Memory B cell (primary cell): Measurements from ENCODE around the gene COL25A1.
"Not testable (repeated sequence)": the region's sequence is repeated elsewhere in the genome, so short reads cannot be mapped to it uniquely, and the experiment has no call there.

Experiments used
- ATAC-seq: fragments of 150-1000 bp; cut with Tn5 transposase; 2 replicates; pipeline ENCODE4 v1.10.0; 2021; ENCODE audit warnings: low read depth, mild to moderate bottlenecking, moderate library complexity
- DNase-seq, 2 donors: peaks; one replicate each; pipeline ENCODE4 v3.0.0; 2022; ENCODE audit warnings: low spot score in 2 of 2
- H3K27ac Mint-ChIP-seq: one replicate; pipeline ENCODE4 v1.8.0; 2022; ENCODE audit warnings: mild to moderate bottlenecking, moderate library complexity, mixed read lengths
- H3K27me3 Mint-ChIP-seq: one replicate; pipeline ENCODE4 v1.8.0; 2022; ENCODE audit warnings: mixed read lengths
- H3K36me3 Mint-ChIP-seq: one replicate; pipeline ENCODE4 v1.8.0; 2022; ENCODE audit warnings: mild to moderate bottlenecking, mixed read lengths
- H3K4me1 Mint-ChIP-seq: one replicate; pipeline ENCODE4 v1.8.0; 2022; ENCODE audit warnings: mixed read lengths
- H3K4me3 Mint-ChIP-seq: one replicate; pipeline ENCODE4 v1.8.0; 2022; ENCODE audit warnings: mild to moderate bottlenecking, moderate library complexity, mixed read lengths
- H3K9me3 Mint-ChIP-seq: one replicate; pipeline ENCODE4 v1.8.0; 2022; ENCODE audit warnings: mixed read lengths

The COL25A1 gene

DNA sequence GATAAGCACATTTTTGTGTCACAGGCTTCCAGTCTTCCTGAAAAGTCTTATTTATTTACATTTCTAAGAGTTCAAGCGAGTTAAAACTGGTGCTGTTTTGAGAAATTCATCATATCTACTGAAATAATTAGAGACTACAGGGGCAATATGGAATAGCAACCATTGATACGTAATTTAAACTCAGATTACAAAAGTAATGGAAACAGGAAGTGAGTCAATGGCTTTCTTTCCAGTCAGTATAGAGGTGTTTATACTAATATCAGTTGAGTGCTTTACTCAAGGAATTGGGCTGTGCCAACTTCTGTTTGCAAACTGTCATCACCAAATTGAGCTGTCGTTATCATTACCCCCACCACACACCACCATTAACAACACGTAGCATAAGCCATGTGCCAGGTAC, 222.7 kb downstream of the COL25A1 start:
- no peaks in the 10 kb centered on the region for H3K9me3 Mint-ChIP-seq
- H3K27me3 Mint-ChIP-seq, result no peaks in the 10 kb centered on the region
- no peak overlapping the region for H3K4me3 Mint-ChIP-seq
- H3K36me3 Mint-ChIP-seq, result no peaks in the 10 kb centered on the region
- DNase-seq (no peak), ATAC-seq (no peak)
- H3K4me1 Mint-ChIP-seq, result no peaks in the 10 kb centered on the region
- H3K27ac Mint-ChIP-seq, result no peak overlapping the region

DNA sequence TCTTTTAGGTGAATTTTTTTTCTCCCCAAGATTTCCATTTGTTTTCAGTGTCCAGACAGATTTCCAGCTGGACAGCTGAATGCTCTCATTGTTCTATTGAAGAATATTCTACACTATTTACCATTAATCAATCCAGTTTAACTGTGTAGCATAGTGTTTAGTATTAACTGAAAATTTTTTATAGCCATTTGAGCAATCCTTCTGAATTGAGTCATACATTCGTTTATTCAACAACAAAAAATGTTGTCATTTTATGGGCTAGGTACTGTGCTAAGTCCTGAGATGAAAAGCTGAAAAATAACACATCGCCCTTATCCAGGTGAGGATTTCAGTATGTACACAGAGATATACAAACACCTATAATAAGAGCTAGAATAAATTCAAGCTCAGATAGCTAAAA, 223.3 kb downstream of the COL25A1 start:
- Mint-ChIP-seq H3K4me1 (no peaks in the 10 kb centered on the region), H3K4me3 (no peak overlapping the region), H3K27me3 (no peaks in the 10 kb centered on the region), H3K9me3 (no peaks in the 10 kb centered on the region), H3K36me3 (no peaks in the 10 kb centered on the region), H3K27ac (no peak overlapping the region)
- ATAC-seq (no peak), DNase-seq (no peak)

DNA sequence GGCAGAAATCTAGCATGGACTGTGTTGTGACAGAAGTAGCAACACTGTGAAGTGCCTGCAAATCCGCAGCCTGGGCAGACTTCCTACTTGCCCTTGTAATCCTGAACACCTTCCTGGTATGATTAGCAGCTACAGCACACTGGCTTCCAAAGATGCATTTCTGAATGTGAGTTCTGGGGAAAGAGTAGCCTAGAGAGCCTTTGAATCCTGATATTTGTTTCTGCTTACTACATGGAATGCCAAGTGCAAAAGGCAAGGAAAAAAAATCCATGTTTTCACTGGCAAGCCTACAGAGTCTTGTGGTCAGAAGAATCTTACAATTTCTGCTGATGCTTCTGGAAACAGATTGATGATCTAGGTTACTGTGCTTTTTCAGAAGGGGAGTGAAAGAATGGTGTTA, 223.7 kb downstream of the COL25A1 start:
- Mint-ChIP-seq H3K4me1 (no peaks in the 10 kb centered on the region), H3K4me3 (no peak overlapping the region), H3K9me3 (no peaks in the 10 kb centered on the region), H3K27ac (no peak overlapping the region), H3K36me3 (no peaks in the 10 kb centered on the region), H3K27me3 (no peaks in the 10 kb centered on the region)
- ATAC-seq (no peak), DNase-seq (no peak)

DNA sequence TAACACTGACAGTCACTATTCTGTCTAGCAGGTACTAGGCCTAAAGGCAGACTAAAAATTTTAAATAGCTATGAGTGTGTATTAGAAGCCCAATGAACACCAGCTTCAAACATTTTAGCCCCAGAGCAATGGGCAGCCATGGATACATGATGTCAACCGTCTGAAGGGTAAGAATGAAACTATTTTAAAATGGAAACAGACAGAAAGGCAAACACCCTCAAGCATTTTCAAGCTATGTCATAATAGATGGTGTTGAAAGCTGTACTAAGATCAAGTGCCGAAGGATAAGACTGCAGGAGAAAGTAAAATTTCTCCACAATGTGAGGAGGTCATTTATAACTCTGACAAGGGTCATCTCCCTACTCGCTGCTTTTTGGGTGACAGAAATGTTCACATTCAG, 225.0 kb downstream of the COL25A1 start:
- Mint-ChIP-seq H3K27me3 (no peaks in the 10 kb centered on the region), H3K36me3 (no peaks in the 10 kb centered on the region)
- no peak for ATAC-seq

GRCh38 chr4:109076709-109077108, 225.7 kb downstream of the COL25A1 start:
- not testable (repeated sequence) for H3K36me3 Mint-ChIP-seq

More for the DNA sequence above, 225.0 kb downstream of the COL25A1 start:
- Mint-ChIP-seq H3K4me1 (no peaks in the 10 kb centered on the region), H3K9me3 (no peaks in the 10 kb centered on the region), H3K27ac (no peak overlapping the region), H3K4me3 (no peak overlapping the region)
- no peak for DNase-seq

DNA sequence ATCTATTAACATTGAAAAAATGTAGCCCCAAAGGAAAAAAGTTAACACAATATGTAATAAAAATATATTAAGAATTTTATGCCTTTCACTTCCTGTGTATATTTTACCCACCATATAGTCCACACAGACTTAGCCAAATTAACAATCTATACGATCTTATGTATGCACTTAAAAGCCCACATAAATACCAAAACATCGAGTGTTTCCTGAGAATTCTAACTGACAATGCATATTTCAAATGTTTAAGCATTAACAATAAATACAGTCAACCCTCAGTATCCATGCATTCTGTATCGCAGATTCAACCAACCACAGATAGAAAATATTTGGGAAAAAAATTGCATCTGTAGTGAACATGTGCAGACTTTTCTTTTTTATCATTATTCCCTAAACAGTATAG, 226.8 kb downstream of the COL25A1 start:
- no peaks in the 10 kb centered on the region for H3K4me1 Mint-ChIP-seq
- DNase-seq (no peak), ATAC-seq (no peak)
- H3K36me3 Mint-ChIP-seq, result no peaks in the 10 kb centered on the region
- no peak overlapping the region for H3K27ac Mint-ChIP-seq
- H3K27me3 Mint-ChIP-seq, result no peaks in the 10 kb centered on the region
- no peak overlapping the region for H3K4me3 Mint-ChIP-seq
- H3K9me3 Mint-ChIP-seq, result no peaks in the 10 kb centered on the region

More at GRCh38 chr4:109076709-109077108, 225.7 kb downstream of the COL25A1 start:
- not testable (repeated sequence) for H3K4me1 Mint-ChIP-seq, H3K9me3 Mint-ChIP-seq, ATAC-seq, H3K27ac Mint-ChIP-seq, H3K4me3 Mint-ChIP-seq, DNase-seq, H3K27me3 Mint-ChIP-seq

GRCh38 chr4:109072595-109072994, 229.9 kb downstream of the COL25A1 start:
- Mint-ChIP-seq H3K27ac (no peak overlapping the region), H3K4me1 (no peaks in the 10 kb centered on the region), H3K27me3 (no peaks in the 10 kb centered on the region), H3K36me3 (no peaks in the 10 kb centered on the region), H3K9me3 (peaks cover 2% of the 10 kb centered on the region), H3K4me3 (no peak overlapping the region)
- DNase-seq (no peak), ATAC-seq (no peak)

GRCh38 chr4:109070677-109071076, 231.8 kb downstream of the COL25A1 start:
- H3K9me3 Mint-ChIP-seq, H3K4me3 Mint-ChIP-seq, H3K36me3 Mint-ChIP-seq, H3K27me3 Mint-ChIP-seq, H3K27ac Mint-ChIP-seq, H3K4me1 Mint-ChIP-seq, ATAC-seq, DNase-seq: not testable (repeated sequence)

- Mint-ChIP-seq H3K9me3 (peaks cover 2% of the 10 kb centered on the region), H3K36me3 (no peaks in the 10 kb centered on the region), H3K27ac (no peak overlapping the region), H3K27me3 (no peaks in the 10 kb centered on the region), H3K4me3 (no peak overlapping the region), H3K4me1 (no peaks in the 10 kb centered on the region)
- DNase-seq (no peak), ATAC-seq (no peak)
Observed at GRCh38 chr4:109067508-109068235, 234.8 kb downstream of the COL25A1 start.

GRCh38 chr4:109065006-109065405, 237.5 kb downstream of the COL25A1 start:
- ATAC-seq (no peak), DNase-seq (no peak)
- Mint-ChIP-seq H3K9me3 (peaks cover 2% of the 10 kb centered on the region), H3K4me1 (no peaks in the 10 kb centered on the region), H3K27me3 (no peaks in the 10 kb centered on the region), H3K27ac (no peak overlapping the region), H3K36me3 (no peaks in the 10 kb centered on the region), H3K4me3 (no peak overlapping the region)

GRCh38 chr4:109053257-109053656, 249.2 kb downstream of the COL25A1 start:
- ATAC-seq (no peak), DNase-seq (no peak)
- Mint-ChIP-seq H3K9me3 (no peaks in the 10 kb centered on the region), H3K27me3 (no peaks in the 10 kb centered on the region), H3K36me3 (no peaks in the 10 kb centered on the region), H3K4me1 (no peaks in the 10 kb centered on the region), H3K27ac (no peak overlapping the region), H3K4me3 (no peak overlapping the region)

DNA sequence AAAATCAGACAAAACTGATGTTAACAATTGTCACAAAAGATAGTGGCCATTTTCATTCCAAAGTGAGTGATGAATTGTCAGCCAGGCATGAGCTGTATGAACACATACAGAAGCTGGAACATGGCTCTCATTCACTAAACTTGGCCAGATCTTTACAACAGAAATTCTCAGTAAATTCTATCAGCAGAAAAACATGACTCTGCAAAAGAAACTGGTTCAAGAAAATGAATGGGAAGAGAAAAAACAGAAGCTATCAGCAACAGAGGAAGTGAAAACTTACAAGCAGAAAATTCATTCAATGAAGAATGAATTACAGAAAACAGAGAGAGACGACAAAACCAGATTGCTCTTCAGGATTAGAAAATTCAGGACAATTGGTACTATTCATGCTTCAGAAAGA, 249.6 kb downstream of the COL25A1 start:
- Mint-ChIP-seq H3K4me3 (no peak overlapping the region), H3K4me1 (no peaks in the 10 kb centered on the region), H3K27me3 (no peaks in the 10 kb centered on the region), H3K27ac (no peak overlapping the region), H3K36me3 (no peaks in the 10 kb centered on the region), H3K9me3 (peaks cover 1% of the 10 kb centered on the region)
- ATAC-seq, result no peak
- DNase-seq, result no peak

DNA sequence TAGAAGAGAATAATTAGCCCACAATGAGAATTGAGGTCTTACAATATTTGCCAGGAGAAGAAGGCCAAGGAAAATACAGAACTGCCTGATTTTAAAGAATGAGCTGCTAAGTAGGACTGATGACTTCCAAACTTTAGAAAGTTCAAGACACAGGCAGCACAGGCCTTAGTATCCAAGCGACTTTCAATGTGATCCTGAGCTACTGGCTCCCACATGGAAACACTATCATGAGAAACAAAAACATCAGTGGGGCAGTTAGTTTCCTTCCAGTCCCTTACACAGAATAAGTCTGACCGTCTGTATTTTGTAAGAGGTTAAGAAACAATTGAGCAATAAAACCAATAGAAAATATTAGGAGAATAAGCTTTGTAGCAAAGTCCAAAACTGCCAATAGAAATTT, 251.4 kb downstream of the COL25A1 start:
- no peak overlapping the region for H3K27ac Mint-ChIP-seq
- H3K4me1 Mint-ChIP-seq, result no peaks in the 10 kb centered on the region
- no peaks in the 10 kb centered on the region for H3K36me3 Mint-ChIP-seq
- no peak for ATAC-seq
- no peak overlapping the region for H3K4me3 Mint-ChIP-seq
- peaks cover 1% of the 10 kb centered on the region for H3K9me3 Mint-ChIP-seq
- DNase-seq, result no peak
- no peaks in the 10 kb centered on the region for H3K27me3 Mint-ChIP-seq

DNA sequence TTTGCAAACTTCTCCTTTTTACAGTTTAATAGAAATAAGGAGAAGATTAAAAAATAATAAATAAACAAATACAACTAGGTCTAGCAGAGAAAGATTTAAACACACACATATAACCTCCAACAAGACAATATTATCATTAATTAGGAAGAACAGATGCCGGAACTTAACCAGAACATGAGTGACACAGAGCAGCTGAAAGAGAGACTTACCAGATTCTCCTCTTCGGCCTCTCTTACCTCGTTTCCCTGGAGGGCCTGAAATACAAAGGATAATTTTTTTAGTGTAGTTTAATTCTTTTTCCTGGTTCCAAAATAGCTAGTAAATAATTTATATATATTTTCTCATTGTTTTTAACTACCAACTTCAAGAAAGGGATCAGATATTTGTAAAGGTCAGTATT, 252.5 kb downstream of the COL25A1 start:
- Mint-ChIP-seq H3K27ac (no peak overlapping the region), H3K4me1 (no peaks in the 10 kb centered on the region)

DNA sequence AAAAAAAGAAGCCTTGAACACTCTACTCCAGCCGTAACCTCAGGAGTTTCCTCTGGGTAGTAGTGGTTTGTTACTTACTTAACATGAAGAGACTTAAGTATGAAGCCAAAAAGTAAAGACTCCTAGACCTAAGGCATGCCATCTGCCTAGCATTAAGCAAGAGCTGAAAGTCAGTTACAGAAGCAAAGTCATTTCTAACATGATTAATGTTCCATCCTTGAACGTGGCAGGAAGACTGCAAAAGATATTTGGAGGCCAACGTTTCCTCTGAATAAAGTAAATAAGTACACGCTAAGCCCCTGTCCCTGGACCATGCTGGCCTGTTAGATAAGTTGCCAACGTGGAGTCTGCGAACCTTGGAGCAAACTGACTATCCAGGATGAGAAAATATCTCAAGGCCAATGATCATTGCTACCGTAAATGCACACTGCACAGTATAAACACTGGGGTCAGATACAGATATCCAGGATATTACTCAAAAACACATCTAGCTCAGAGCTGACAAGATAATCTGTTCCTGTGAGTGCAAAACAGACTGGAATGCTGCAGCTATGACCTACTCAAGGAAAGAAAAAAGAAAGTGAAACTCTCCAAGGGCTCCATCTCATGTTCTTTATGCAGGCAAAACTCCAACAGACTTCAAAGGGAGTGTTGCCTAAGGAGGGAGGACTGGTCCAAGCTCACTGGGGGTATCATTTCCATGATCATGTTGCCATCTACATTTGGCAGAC, 255.8 kb downstream of the COL25A1 start:
- Mint-ChIP-seq H3K4me1 (no peaks in the 10 kb centered on the region), H3K9me3 (peaks cover 1% of the 10 kb centered on the region), H3K27me3 (no peaks in the 10 kb centered on the region), H3K36me3 (no peaks in the 10 kb centered on the region), H3K27ac (no peak overlapping the region), H3K4me3 (no peak overlapping the region)
- ATAC-seq, result no peak
- DNase-seq, result no peak

More for the DNA sequence above, 252.5 kb downstream of the COL25A1 start:
- DNase-seq (no peak), ATAC-seq (no peak)
- Mint-ChIP-seq H3K36me3 (no peaks in the 10 kb centered on the region), H3K4me3 (no peak overlapping the region), H3K27me3 (no peaks in the 10 kb centered on the region), H3K9me3 (peaks cover 1% of the 10 kb centered on the region)
